Effector CD8-positive, alpha-beta T cell (primary cell): ENCODE data around the gene C2CD5.
"Not testable (repeated sequence)": the region's sequence is repeated elsewhere in the genome, so short reads cannot be mapped to it uniquely, and the experiment has no call there.

ENCODE experiments used
- DNase-seq: peaks from one replicate; lab custom pipeline; 2025; lab: John Stamatoyannopoulos, UW

C2CD5 gene

GRCh38 chr12:22477894-22478287 is 66.5 kb downstream of the C2CD5 start:
- no peak for DNase-seq

GRCh38 chr12:22477166-22477893 is 67.0 kb downstream of the C2CD5 start:
- no peak for DNase-seq

- DNase-seq = no peak
Measured at GRCh38 chr12:22476133-22476532, 68.2 kb downstream of the C2CD5 start.

- no peak for DNase-seq
Measured at GRCh38 chr12:22474970-22475720, 69.2 kb downstream of the C2CD5 start.

DNA sequence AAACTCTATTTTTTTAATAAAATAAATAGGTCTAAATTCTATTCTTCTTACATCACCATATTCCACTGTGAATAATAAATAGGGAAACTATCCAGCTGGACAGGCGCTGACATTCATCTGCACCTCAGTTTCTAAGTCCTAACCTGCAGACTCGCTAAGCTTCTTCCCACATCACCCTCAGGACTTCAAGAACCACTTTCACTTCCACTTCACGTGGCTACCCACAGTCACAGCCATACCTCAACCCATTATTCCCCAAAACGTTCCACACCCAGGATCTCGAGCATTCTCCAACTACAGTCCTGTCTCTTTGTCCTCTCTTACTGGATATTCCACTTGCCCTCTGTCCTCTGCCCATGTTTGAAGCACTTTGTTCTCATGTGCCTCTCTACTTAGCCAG is 71.1 kb downstream of the C2CD5 start:
- DNase-seq = no peak

DNA sequence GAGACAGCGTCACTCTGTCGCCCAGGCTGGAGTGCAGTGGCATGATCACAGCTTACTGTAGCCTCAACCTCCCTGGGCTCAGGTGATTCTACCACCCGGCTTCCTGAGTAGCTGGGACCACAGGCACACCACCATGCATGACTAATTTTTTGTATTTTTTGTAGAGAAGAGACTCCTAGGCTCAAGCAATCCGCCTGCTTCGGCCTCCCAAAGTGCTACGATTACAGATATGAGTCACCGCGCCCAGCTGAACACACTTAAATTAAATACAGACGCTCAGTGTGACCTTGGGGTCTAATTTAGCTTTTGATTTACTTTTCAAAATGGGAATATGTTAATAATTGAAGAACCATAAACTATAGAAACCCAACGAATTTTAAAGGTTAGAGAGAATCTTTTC is 77.2 kb downstream of the C2CD5 start:
- DNase-seq = no peak

DNA sequence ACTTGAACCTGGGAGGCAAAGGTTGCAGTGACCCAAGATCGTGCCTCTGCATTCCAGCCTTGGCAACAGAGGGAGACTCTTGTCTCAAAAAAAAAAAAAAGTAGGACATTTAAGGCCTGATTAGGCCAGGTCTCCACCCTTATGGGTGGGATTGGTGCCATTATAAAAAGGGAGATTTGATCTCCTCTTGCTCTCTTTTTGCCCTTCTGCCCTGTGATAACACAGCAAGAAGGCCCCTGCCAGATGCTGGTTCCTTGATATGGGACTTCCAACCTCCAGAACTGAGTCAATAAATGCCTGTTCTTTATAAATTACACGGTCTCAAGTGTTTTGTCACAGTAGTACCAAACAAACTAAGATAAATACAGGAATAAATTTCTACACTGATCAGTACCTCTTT is 81.0 kb downstream of the C2CD5 start:
- DNase-seq = no peak

DNA sequence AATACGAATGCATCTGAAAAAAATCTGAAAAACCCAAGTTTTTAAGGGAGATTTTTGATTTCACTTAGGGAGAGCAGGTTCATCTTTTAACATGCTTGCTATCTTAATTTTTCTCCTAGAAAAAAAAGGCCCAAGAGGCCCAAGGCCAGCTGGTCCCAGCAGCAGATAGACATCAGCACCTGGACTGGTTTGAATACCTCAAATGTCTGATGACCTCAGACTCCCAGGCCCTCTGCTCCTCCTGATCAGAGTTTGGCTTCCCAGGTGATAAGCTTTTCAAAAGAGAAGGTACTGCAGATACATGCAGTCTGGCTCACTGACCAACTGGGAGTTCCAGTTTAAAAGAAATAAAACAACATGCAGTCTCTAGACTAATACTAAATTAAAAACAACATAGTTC is 82.6 kb downstream of the C2CD5 start:
- no peak for DNase-seq

DNA sequence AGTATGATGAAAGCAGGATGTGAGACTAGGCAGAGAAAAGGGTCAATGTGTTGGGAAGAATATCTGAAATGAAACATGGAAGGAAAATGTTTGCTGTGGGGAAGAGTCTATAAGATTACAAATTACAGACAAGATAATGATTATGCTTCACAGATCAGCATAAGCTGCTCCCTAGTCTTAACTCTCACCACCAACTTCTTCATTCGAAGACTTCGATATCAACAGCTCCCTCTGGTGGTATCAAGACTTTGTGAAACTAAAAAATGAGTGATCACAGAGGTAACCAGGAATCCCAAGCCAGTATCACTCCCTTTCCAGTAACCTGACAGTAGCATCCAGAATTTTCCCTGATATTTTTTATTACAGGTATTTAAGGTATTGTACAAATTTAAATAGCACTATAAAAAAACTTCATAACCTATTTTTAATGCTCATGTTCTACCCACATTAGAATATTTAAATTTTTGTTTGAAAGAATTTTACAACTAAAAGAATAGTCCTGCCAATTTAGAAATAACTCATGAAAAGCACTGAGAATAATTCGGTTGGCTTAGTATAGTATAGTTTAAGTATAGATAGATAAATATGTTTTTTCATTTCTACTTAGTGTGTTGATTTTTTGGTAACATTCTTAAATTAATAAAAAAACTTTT is 84.4 kb downstream of the C2CD5 start:
- DNase-seq = no peak

- DNase-seq = no peak
Measured at GRCh38 chr12:22458298-22458937, 85.9 kb downstream of the C2CD5 start.

DNA sequence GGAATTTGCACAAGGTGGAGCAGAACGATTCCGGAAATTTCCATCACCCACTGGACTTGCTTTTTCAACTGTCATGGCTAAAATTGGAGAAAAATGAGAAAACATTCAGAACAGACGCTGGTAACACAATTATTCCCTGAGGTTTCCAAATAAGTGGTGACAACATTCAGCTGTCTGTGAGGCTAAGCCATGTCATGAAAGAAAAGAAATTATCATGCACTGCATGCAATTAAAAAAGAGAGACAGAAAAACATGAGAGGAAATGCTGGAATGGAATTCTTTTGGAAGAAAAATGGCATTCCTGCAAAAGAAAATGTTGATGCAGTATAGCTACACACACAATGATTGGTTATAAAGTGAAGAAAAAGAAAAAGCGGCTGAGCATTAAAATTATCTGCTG is 87.3 kb downstream of the C2CD5 start:
- DNase-seq = no peak

DNA sequence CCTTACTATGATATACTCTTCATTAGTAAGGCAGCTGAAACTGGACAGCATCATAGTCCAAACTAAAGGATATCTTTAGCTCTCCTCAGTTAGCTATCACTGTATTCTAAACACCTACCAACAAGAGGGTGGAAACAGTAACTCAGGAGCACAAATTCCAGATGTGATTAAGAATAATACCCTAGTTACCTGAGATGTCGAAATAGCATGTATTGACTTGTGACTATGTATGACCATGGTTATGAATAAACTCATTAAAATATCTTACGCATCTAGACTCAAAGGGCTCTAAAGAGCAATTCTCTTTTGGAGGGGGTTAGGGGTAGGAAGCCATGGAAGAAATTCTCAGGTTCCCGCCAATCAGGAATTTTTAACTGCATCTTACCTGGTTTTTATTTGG is 90.8 kb downstream of the C2CD5 start:
- DNase-seq = no peak

- DNase-seq = no peak
Measured at GRCh38 chr12:22447223-22447622, 97.1 kb downstream of the C2CD5 start.

GRCh38 chr12:22444317-22444665 is 100.1 kb downstream of the C2CD5 start:
- DNase-seq = not testable (repeated sequence)

- peak; percentile 37 for DNase-seq
Measured at GRCh38 chr12:22443379-22444316, 100.7 kb downstream of the C2CD5 start.

- DNase-seq = no peak
Measured at GRCh38 chr12:22437031-22437806, 107.1 kb downstream of the C2CD5 start.

- no peak for DNase-seq
Measured at GRCh38 chr12:22435583-22435982, 108.8 kb downstream of the C2CD5 start.

DNA sequence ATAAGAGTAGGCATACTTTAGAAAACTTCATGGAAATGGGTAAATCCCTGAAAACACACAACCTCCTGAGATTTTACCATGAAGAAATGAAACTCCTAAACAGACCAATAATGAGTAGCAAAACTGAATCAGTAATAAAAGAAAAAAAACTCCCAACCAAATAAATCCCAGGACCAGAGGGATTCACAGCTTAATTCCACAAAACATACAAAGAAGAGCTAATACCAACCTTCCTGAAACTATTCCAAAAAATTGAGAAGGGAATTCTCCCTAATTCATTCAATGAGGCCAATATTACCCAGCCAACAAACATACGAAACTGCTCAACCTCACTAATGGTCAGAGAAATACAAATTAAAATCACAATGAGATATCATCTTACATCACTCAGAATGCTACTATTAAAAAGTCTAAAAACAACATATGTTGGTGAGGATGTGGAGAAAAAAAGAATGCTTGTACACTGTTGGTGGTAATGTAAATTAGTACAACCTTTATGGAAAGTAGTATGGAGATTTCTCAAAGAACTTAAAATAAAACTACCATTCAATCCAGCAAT is 112.6 kb downstream of the C2CD5 start:
- no peak for DNase-seq

DNA sequence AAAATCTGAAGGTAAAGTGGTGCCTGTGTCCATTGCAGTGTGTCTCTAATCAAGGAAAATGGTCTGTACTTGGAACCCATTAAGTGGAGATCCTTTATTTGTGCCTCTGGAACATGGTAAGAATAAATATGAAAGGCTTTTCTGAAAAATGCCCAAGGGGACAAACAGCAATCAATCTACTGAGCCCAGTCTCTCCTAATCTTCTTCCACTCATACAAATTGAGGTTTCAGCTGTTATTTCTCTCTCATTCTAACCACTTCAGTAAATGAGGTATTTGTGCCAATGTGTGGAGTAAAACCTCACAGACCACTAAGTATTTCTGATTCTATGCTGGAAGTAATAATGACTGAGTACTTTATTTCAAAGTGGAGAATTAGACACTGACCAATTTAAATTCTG is 127.5 kb downstream of the C2CD5 start:
- no peak for DNase-seq
